Liver (tissue), 9 donors: ENCODE results near the gene IL10RB. TPM values are rescaled to one million over a fixed set of nuclear protein-coding genes. Genes with fewer than 3 reads are reported as not detected.
"Not testable (repeated sequence)": the region's sequence is repeated elsewhere in the genome, so short reads cannot be mapped to it uniquely, and the experiment has no call there.

Experiments
- DNase-seq: peaks from one replicate; pipeline ENCODE4 v3.0.0-alpha.2; 2017; ENCODE audit warnings: low spot score
- H3K27ac ChIP-seq, 2 donors: one replicate each; pipeline ENCODE4 v1.7.0; 2013; ENCODE audit warnings: inconsistent platforms in 2 of 2, low read length in 2 of 2, control low read depth in 1 of 2, low read depth in 1 of 2, mild to moderate bottlenecking in 1 of 2
- H3K27me3 ChIP-seq, 4 donors: one replicate each; pipeline versions ENCODE4 v1.6.1 to v1.7.0; 2013; ENCODE audit warnings: low read length in 3 of 4, inconsistent platforms in 1 of 4, mild to moderate bottlenecking in 1 of 4, moderate library complexity in 1 of 4; ENCODE audit not compliant: control insufficient read depth in 4 of 4, insufficient read depth in 4 of 4
- H3K36me3 ChIP-seq, 4 donors: one replicate each; pipeline versions ENCODE4 v1.6.1 to v1.7.0; 2013; ENCODE audit warnings: low read length in 3 of 4, mild to moderate bottlenecking in 3 of 4, low read depth in 1 of 4, moderate library complexity in 1 of 4; ENCODE audit not compliant: control insufficient read depth in 4 of 4, insufficient read depth in 3 of 4
- H3K4me1 ChIP-seq, 4 donors: one replicate each; pipeline versions ENCODE4 v1.6.1 to v1.7.0; 2013; ENCODE audit warnings: low read length in 3 of 4, mild to moderate bottlenecking in 3 of 4, moderate library complexity in 1 of 4; ENCODE audit not compliant: control insufficient read depth in 4 of 4, insufficient read depth in 4 of 4
- H3K4me3 ChIP-seq, 3 donors: one replicate each; pipeline versions ENCODE4 v1.6.1 to v1.7.0; 2013; ENCODE audit warnings: low read length in 3 of 3, control low read depth in 1 of 3, low read depth in 1 of 3, mild to moderate bottlenecking in 1 of 3
- H3K9ac ChIP-seq, 2 donors: one replicate each; pipeline ENCODE4 v1.7.0; 2013; ENCODE audit warnings: low read length in 2 of 2, mild to moderate bottlenecking in 2 of 2, moderate library complexity in 2 of 2, control low read depth in 1 of 2, low read depth in 1 of 2
- H3K9me3 ChIP-seq, 4 donors: one replicate each; pipeline versions ENCODE4 v1.6.1 to v1.7.0; 2013; ENCODE audit warnings: low read length in 3 of 4; ENCODE audit not compliant: control insufficient read depth in 4 of 4
- CTCF ChIP-seq: fragments of 150-350 bp; IDR thresholded peaks from 2 replicates; pipeline ENCODE4 v1.5.1; 2017; ENCODE audit warnings: improper control_type of control experiment, low read depth, low read length; ENCODE audit not compliant: missing input control
- EGR1 ChIP-seq, 2 donors: IDR thresholded peaks; 2 replicates each; pipeline ENCODE4 v1.6.1; 2016 to 2018; ENCODE audit warnings: antibody characterized with exemption in 2 of 2, low read depth in 2 of 2
- FOXA2 ChIP-seq: IDR thresholded peaks from 2 replicates; pipeline ENCODE4 v1.6.1; 2016; ENCODE audit warnings: antibody characterized with exemption
- HNF4A ChIP-seq, 2 donors: conservative IDR thresholded peaks; 2 replicates each; pipeline ENCODE4 v1.6.1; 2016; ENCODE audit warnings: antibody characterized with exemption in 2 of 2, mild to moderate bottlenecking in 2 of 2
- HNF4G ChIP-seq: IDR thresholded peaks from 2 replicates; pipeline ENCODE4 v1.6.1; 2016; ENCODE audit warnings: antibody characterized with exemption
- JUND ChIP-seq, 2 donors: IDR thresholded peaks; 2 replicates each; pipeline ENCODE4 v1.6.1; 2016; ENCODE audit warnings: antibody characterized with exemption in 2 of 2
- NR2F2 ChIP-seq: IDR thresholded peaks from 2 replicates; pipeline ENCODE4 v1.6.1; 2016; ENCODE audit warnings: antibody characterized with exemption
- RAD21 ChIP-seq, 2 donors: IDR thresholded peaks; 2 replicates each; pipeline ENCODE4 v1.6.1; 2016; ENCODE audit warnings: antibody characterized with exemption in 2 of 2, mild to moderate bottlenecking in 2 of 2
- REST ChIP-seq: IDR thresholded peaks from 2 replicates; pipeline ENCODE4 v1.6.1; 2016; ENCODE audit warnings: antibody characterized with exemption, mild to moderate bottlenecking
- RXRA ChIP-seq, 2 donors: IDR thresholded peaks; 2 replicates each; pipeline ENCODE4 v1.6.1; 2017 to 2018; ENCODE audit warnings: antibody characterized with exemption in 2 of 2, mild to moderate bottlenecking in 1 of 2
- SP1 ChIP-seq: IDR thresholded peaks from 2 replicates; pipeline ENCODE4 v1.6.1; 2018; ENCODE audit warnings: antibody characterized with exemption, mild to moderate bottlenecking
- YY1 ChIP-seq: IDR thresholded peaks from 2 replicates; pipeline ENCODE4 v1.6.1; 2016; ENCODE audit warnings: antibody characterized with exemption, mild to moderate bottlenecking
- ZBTB33 ChIP-seq: IDR thresholded peaks from 2 replicates; pipeline ENCODE4 v1.6.1; 2016; ENCODE audit warnings: antibody characterized with exemption
- WGBS: extraction: QIAGEN DNeasy Blood & Tissue Kit; methylation state at CpG from one replicate; pipeline ENCODE4 v1.1.7; 2013; 5-methylcytosine and 5-hydroxymethylcytosine counted together
- polyA plus RNA-seq, 2 donors: library from polyadenylated mRNA; stranded (reverse) in 1 of 2; unstranded in 1 of 2; fragments of 200-250 nt in 1 of 2; fragments of >200 nt in 1 of 2; fragmentation: Nextera tagmentation in 1 of 2; extraction: Ambion mirVana in 1 of 2; gene quantifications; one replicate each; pipeline versions ENCODE4 v1.2.1 to v1.2.3, GENCODE V29; 2013 to 2015
- total RNA-seq, 2 donors: library from RNA; depleted of rRNA; stranded (reverse); fragments of >200 nt; gene quantifications; one replicate each; pipeline ENCODE4 v1.2.3, GENCODE V29; 2014
- donor health status: healthy.
- donor health status: healthy.
- donor health status: healthy.
- donor health status: healthy.
- donor health status: healthy.

The IL10RB gene
- total and polyA plus RNA-seq, 4 donors, result 16.1 to 22.1 (median 18.8) TPM

GRCh38 chr21:33225376-33225775 is 40.8 kb upstream of the IL10RB start:
- Histone ChIP-seq H3K4me3 (peak overlapping the region in 1 of 3 donors; percentile 3), H3K4me1 (peaks cover 0 to 23% (median 11%) of the 10 kb centered on the region in 4 donors), H3K27ac (peak overlapping the region; percentile 13 to 81)
- not testable (repeated sequence) for H3K9me3 ChIP-seq, H3K27me3 ChIP-seq, H3K9ac ChIP-seq, DNase-seq, H3K36me3 ChIP-seq
- peak; percentile 88 to 92 for TF ChIP-seq HNF4A (conservative IDR thresholded peaks at IDR 0.05)
- peak in 1 of 2 donors; percentile 41 for TF ChIP-seq RXRA (IDR thresholded peaks at IDR 0.05)
- TF ChIP-seq JUND (IDR thresholded peaks at IDR 0.05), result peak in 1 of 2 donors; percentile 18
- peak; percentile 72 for TF ChIP-seq HNF4G
- peak; percentile 53 for TF ChIP-seq YY1
- 42% methylated on average over 3 of the region's 3 CpGs for WGBS

- no peak overlapping the region for H3K27ac ChIP-seq
- no peak for DNase-seq
- H3K9ac ChIP-seq, result no peak overlapping the region
- no peak overlapping the region for H3K4me3 ChIP-seq
- TF ChIP-seq ZBTB33, result no peak
- no peak for TF ChIP-seq REST
- no peak for TF ChIP-seq NR2F2
- TF ChIP-seq RAD21 (IDR thresholded peaks at IDR 0.05), result no peak
- TF ChIP-seq RXRA (IDR thresholded peaks at IDR 0.05), result no peak
- TF ChIP-seq CTCF, result no peak
- TF ChIP-seq EGR1 (IDR thresholded peaks at IDR 0.05; ENCODE audit: low read depth in 2 of 2), result no peak
- TF ChIP-seq JUND (IDR thresholded peaks at IDR 0.05), result no peak
- TF ChIP-seq FOXA2, result no peak
- no peak for TF ChIP-seq HNF4A (conservative IDR thresholded peaks at IDR 0.05)
- no peak for TF ChIP-seq SP1
- peaks cover 2 to 46% (median 19%) of the 10 kb centered on the region in 4 donors for H3K4me1 ChIP-seq
- no peaks in the 10 kb centered on the region for H3K36me3 ChIP-seq
- no peaks in the 10 kb centered on the region for H3K9me3 ChIP-seq
- WGBS, result 64% methylated on average over 3 of the region's 3 CpGs
- no peaks in the 10 kb centered on the region for H3K27me3 ChIP-seq
Measured at GRCh38 chr21:33228455-33228854, 37.7 kb upstream of the IL10RB start.
